ENCODE data around the gene ANKRD12. TPM values are rescaled to one million over a fixed set of nuclear protein-coding genes. Genes with fewer than 3 reads are reported as not detected.

Gene ANKRD12
- total and polyA plus RNA-seq, 12 donors = 14.1 to 91.2 (median 36.5) TPM

GRCh38 chr18:9103376-9103873 lies 33.2 kb upstream of the ANKRD12 start:
- peaks cover 41 to 60% of the 10 kb centered on the region in 2 donors for H3K4me1 ChIP-seq (replicated peaks in 1 of 2)
- intact Hi-C loops (cut with DNase I) = no loop called here

DNA sequence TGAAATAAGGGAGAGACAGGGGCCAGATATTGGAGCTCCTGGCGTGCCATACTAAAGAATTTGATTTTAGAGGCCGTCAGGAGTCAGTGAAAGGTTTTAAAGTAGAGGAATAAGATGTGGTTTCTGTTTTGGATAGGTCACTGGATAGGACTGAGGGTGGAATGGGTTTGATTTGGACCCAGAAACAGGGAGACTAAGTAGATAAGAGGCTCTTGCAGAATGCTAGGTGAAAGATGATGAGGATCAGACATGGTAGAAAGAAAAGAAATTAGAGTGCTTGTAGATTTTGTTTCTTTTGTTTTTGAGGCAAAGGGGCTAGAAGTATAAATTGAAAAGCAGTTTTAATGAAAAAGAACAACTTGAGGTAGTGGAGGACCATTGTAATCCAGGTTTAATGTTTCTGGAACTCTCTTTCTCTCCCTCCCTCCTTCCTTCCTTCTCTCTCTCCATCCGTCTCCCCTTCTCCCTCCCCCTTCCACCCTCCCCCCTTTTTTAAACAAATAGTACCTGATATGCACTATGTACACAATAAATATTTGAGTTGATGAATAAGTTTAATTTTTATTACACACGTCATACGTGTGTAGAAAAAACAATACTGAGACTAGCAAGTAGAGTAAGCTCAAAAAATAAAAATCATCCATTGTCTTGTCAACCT lies 32.2 kb upstream of the ANKRD12 start:
- Histone ChIP-seq H3K27me3 (no peaks in the 10 kb centered on the region), H3K9me3 (replicated peaks in 1 of 3) (no peaks in the 10 kb centered on the region), H3K36me3 (replicated peaks in 1 of 2) (no peaks in the 10 kb centered on the region), H3K4me1 (replicated peaks in 1 of 2) (peaks cover 50 to 70% of the 10 kb centered on the region in 2 donors), H3K4me3 (peak overlapping the region in 3 of 4 donors; percentile 60 to 85 (median 79)), H3K27ac (peak overlapping the region in 2 of 5 donors; percentile 92 to 95)
- no peak for DNase-seq
- TF ChIP-seq POLR2A (IDR thresholded peaks at IDR 0.05) = no peak
- TF ChIP-seq, protein P1, sequence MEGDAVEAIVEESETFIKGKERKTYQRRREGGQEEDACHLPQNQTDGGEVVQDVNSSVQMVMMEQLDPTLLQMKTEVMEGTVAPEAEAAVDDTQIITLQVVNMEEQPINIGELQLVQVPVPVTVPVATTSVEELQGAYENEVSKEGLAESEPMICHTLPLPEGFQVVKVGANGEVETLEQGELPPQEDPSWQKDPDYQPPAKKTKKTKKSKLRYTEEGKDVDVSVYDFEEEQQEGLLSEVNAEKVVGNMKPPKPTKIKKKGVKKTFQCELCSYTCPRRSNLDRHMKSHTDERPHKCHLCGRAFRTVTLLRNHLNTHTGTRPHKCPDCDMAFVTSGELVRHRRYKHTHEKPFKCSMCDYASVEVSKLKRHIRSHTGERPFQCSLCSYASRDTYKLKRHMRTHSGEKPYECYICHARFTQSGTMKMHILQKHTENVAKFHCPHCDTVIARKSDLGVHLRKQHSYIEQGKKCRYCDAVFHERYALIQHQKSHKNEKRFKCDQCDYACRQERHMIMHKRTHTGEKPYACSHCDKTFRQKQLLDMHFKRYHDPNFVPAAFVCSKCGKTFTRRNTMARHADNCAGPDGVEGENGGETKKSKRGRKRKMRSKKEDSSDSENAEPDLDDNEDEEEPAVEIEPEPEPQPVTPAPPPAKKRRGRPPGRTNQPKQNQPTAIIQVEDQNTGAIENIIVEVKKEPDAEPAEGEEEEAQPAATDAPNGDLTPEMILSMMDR (IDR thresholded peaks at IDR 0.05) = no peak
- intact Hi-C loops (cut with DNase I) = no loop called here
- 23 to 29% (median 25%) methylated on average over 5 of the region's 5 CpGs for WGBS, 4 donors

More at GRCh38 chr18:9103376-9103873, 33.2 kb upstream of the ANKRD12 start:
- Histone ChIP-seq H3K27ac (peak overlapping the region; percentile 73 to 95 (median 92)), H3K4me3 (peak overlapping the region; percentile 38 to 85 (median 70)), H3K9me3 (replicated peaks in 1 of 3) (no peaks in the 10 kb centered on the region), H3K36me3 (replicated peaks in 1 of 2) (no peaks in the 10 kb centered on the region), H3K27me3 (no peaks in the 10 kb centered on the region)
- TF ChIP-seq, protein P1 (IDR thresholded peaks at IDR 0.05) = peak in 1 of 6 experiments; percentile 9
- TF ChIP-seq POLR2A (IDR thresholded peaks at IDR 0.05) = no peak
- WGBS, 4 donors = 0 to 2% (median 1%) methylated on average over 4 of the region's 4 CpGs
- DNase-seq = no peak

DNA sequence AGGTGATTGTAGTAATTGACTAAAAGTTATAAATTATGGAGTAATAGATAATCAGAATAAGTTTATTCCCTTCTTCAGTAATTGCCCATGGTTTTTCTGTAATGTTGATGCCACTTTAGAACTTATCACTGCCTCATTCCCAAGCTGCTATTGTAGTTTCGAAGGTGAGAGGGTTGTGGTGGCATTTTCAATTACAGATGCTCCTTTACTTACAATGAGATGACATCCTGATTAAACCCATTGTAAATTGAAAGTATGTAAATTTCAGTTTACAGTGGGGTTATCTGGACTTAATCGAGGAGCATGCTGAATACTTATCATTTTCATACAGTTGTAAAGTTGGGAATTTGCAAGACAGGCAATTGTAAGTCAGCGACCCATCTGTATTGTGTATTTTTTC lies 31.2 kb upstream of the ANKRD12 start:
- no peaks in the 10 kb centered on the region for H3K9me3 ChIP-seq (replicated peaks in 1 of 3)
- WGBS, 4 donors = 55 to 59% (median 57%) methylated on average over 3 of the region's 3 CpGs
- peak overlapping the region in 1 of 5 donors; percentile 2 for H3K27ac ChIP-seq
- TF ChIP-seq POLR2A (IDR thresholded peaks at IDR 0.05) = no peak
- TF ChIP-seq, protein P1 (IDR thresholded peaks at IDR 0.05) = no peak
- no peaks in the 10 kb centered on the region for H3K27me3 ChIP-seq
- no peak for DNase-seq
- peaks cover 57 to 80% of the 10 kb centered on the region in 2 donors for H3K4me1 ChIP-seq (replicated peaks in 1 of 2)
- peak overlapping the region in 1 of 4 donors; percentile 85 for H3K4me3 ChIP-seq
- no peaks in the 10 kb centered on the region for H3K36me3 ChIP-seq (replicated peaks in 1 of 2)
- intact Hi-C loops (cut with DNase I) = no loop called here

GRCh38 chr18:9106094-9106493 lies 30.5 kb upstream of the ANKRD12 start:
- no peaks in the 10 kb centered on the region for H3K36me3 ChIP-seq (replicated peaks in 1 of 2)
- WGBS, 4 donors = 65 to 85% (median 73%) methylated on average over 1 of the region's 1 CpG
- DNase-seq = no peak
- no peaks in the 10 kb centered on the region for H3K27me3 ChIP-seq
- intact Hi-C loops (cut with DNase I) = no loop called here
- peak overlapping the region in 1 of 4 donors; percentile 85 for H3K4me3 ChIP-seq
- H3K27ac ChIP-seq = no peak overlapping the region
- no peaks in the 10 kb centered on the region for H3K9me3 ChIP-seq (replicated peaks in 1 of 3)
- H3K4me1 ChIP-seq (replicated peaks in 1 of 2) = peaks cover 57 to 87% of the 10 kb centered on the region in 2 donors
- TF ChIP-seq, protein P1 (IDR thresholded peaks at IDR 0.05) = no peak
- no peak for TF ChIP-seq POLR2A (IDR thresholded peaks at IDR 0.05)
